ENCODE measurements around the gene CPNE8.
A peak's percentile ranks its signal among the peaks of the same experiment; 100 is the strongest.

DNA sequence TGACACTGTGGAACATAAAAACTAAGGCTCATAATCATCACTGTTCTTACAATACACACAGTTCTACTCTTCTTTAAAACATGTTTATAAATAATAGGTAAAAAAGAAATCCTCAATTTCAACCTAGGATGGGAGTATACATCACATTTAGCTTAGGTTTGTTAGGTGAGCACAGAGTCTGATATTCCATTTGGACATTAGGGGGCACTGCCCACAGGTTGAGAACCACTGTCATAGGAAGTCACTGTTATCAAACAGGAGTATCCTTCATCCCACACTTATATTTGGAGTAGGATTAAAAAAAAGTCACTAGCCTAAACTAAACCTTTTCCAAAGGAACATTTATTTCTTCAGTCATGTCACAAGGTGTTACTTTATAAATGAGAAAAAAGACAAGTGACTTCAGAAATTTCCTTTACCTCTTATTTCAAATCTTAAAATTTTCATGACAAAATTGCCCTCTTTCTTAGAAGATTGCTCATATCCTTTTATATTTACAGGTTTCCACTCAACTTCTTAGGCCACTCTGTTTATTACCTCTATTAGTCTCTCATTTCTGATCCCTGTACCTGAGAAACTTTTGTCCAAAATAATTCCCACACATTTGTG lies 240.6 kb downstream of the CPNE8 start:
- TF ChIP-seq, protein P1, sequence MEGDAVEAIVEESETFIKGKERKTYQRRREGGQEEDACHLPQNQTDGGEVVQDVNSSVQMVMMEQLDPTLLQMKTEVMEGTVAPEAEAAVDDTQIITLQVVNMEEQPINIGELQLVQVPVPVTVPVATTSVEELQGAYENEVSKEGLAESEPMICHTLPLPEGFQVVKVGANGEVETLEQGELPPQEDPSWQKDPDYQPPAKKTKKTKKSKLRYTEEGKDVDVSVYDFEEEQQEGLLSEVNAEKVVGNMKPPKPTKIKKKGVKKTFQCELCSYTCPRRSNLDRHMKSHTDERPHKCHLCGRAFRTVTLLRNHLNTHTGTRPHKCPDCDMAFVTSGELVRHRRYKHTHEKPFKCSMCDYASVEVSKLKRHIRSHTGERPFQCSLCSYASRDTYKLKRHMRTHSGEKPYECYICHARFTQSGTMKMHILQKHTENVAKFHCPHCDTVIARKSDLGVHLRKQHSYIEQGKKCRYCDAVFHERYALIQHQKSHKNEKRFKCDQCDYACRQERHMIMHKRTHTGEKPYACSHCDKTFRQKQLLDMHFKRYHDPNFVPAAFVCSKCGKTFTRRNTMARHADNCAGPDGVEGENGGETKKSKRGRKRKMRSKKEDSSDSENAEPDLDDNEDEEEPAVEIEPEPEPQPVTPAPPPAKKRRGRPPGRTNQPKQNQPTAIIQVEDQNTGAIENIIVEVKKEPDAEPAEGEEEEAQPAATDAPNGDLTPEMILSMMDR (IDR thresholded peaks at IDR 0.05): peak in 4 of 7 experiments; percentile 5 to 22 (median 10)
- no peak for TF ChIP-seq POLR2A (IDR thresholded peaks at IDR 0.05)

Data from body of pancreas (tissue), 4 donors.